Spleen (tissue), 7 donors: Measurements from ENCODE around the gene TPX2.

ENCODE experiments used
- CTCF ChIP-seq, 11 experiments: fragments of 200-600 bp in 7 of 11; fragments of 450-650 bp in 4 of 11; sonication (generic) in 4 of 11; IDR thresholded peaks in 8 of 11; conservative IDR thresholded peaks in 3 of 11; 1 replicate in 7 of 11; 2 replicates in 4 of 11; pipeline versions ENCODE4 v1.4.0 to v1.8.0; 2016 to 2021; ENCODE audit warnings: antibody characterized with exemption in 11 of 11, inconsistent platforms in 4 of 11, mild to moderate bottlenecking in 1 of 11
- POLR2A ChIP-seq, 3 donors: fragments of 450-650 bp; IDR thresholded peaks; one replicate each; pipeline ENCODE4 v1.5.1; 2017; ENCODE audit warnings: antibody characterized with exemption in 3 of 3, mild to moderate bottlenecking in 1 of 3
- donor health status: DM: no; HTN: no; CAD: no; lungs with moderate emphysema.
- donor health status: DM: no; HTN: no; CAD: no.
- donor health status: DM: no; HTN: no; CAD: no.

GRCh38 chr20:31781945-31782344, 42.9 kb downstream of the TPX2 start:
- TF ChIP-seq CTCF (IDR thresholded peaks at IDR 0.05 in 8 of 11, conservative IDR thresholded peaks at IDR 0.05 in 3 of 11) (no peak), POLR2A (IDR thresholded peaks at IDR 0.05) (no peak)
